Measurements from ENCODE around the gene SPATA21.

SPATA21 gene

DNA sequence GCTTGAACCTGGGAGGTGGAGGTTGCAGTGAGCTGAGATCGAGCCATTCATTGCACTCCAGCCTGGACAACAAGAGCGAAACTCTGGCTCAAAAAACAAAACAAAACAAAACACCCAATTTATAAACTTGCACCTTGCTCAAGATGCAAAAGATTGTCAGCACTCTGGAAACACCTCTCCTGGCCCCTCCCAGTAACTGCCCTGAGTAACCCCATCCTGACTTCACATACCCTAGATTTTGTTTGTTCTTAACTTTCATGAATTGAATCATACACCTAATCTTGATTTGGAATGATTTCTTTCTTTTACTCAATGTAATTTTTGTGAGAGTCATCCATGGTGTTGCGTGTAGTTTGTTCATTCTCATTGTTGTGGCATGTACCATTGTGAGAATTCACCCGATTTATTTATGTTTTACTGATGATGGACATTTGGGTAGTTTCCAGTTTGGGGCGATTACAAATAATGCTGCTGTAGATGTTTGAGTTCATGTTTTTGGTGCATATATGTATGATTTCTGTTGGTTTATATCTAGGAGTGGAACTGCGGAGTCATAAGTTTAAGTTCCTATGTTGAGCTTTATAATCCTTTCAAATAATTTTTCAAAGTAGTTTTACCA is 13.7 kb upstream of the SPATA21 start:
- no peak for DNase-seq

DNA sequence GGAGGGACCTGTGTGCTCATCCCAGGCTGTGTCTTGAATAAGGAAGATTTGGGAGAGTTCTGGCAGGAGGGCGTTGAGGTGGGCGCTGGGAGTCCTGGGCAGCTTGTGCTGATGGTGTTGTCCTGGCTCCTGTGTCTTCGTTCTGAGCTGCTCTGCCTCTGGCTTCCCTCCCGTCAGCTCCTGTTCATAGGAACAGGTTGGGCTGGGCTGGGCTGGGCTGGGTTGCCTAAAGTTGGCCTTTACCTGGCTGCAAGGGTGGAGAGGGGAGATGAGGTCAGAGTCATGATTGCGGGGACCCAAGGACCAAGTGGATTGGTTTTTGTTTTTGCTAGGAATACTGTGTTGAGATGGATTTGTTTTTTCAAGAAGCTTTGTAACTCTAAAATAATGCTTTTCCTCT is 12.4 kb upstream of the SPATA21 start:
- no peak for DNase-seq

DNA sequence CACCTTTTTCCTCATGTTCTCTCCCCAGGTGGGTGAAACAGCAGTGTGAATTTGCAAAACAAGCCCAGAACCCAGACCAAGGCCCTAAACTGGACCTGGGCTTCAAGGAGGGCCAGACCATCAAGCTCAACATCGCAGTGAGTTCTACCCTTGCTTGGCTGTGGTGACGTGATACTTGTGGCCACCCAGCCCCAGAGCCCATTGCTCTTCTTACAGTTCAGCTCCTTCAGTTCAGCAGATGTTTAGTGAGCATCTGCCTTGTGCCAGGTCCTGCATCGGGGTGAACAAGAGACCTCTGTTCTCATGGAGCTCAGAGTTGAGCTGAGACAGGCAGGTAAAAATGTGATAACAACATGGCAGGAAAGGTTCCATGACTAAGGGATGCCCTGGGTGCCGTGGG is 11.8 kb upstream of the SPATA21 start:
- no peak for DNase-seq

DNA sequence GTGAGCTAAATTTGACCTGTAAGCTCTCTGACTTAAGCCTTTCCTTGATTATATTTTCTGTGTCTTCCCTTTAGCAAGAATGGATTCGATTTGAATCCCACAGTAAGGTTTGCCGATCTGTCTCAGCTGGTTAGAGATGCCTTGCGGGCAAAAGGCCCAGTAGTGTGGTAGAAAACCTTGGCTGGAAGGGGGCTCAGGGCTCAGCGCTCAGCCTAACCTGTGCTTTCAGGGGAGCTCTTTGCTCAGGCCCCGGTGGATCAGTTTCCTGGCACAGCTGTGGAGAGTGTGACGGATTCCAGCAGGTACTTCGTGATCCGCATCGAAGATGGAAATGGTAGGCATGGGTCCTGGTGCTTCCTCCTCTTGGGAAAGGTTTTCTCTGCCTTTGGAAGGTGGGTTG is 10.4 kb upstream of the SPATA21 start:
- no peak for DNase-seq

DNA sequence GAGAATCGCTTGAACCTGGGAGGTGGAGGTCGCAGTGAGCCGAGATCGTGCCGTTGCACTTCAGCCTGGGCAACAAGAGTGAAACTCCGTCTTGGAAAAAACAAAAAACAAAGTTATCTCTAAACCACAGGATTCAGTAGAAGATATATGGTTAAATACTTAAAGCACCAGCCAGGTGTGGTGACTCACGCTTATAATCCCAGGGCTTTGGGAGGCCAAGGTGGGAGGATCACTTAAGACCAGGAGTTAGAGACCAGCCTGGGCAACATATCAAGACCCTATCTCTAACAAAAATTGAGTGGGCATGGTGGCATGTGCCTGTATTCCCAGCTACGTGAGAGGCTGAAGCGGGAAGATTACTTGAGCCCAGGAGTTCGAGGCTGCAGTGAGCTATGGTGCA is 8.9 kb upstream of the SPATA21 start:
- DNase-seq: no peak

DNA sequence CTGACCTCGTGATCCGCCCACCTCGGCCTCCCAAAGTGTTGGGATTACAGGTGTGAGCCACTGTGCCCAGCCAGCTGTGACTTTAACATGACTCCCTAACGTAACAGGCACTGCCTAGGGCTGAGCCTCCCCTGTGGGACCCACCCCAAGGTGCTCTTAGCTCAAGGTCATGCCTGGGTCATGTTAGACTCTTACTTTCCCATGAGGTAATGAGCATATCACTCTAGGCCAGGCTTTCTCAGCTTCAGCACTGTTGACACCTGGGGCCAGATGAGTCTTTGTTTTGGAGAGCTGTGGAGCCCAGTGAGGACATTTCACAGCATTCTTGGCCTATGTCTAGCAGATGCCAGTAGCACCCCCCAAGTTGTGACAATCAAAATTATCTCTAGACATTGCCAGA is 7.8 kb upstream of the SPATA21 start:
- no peak for DNase-seq

DNA sequence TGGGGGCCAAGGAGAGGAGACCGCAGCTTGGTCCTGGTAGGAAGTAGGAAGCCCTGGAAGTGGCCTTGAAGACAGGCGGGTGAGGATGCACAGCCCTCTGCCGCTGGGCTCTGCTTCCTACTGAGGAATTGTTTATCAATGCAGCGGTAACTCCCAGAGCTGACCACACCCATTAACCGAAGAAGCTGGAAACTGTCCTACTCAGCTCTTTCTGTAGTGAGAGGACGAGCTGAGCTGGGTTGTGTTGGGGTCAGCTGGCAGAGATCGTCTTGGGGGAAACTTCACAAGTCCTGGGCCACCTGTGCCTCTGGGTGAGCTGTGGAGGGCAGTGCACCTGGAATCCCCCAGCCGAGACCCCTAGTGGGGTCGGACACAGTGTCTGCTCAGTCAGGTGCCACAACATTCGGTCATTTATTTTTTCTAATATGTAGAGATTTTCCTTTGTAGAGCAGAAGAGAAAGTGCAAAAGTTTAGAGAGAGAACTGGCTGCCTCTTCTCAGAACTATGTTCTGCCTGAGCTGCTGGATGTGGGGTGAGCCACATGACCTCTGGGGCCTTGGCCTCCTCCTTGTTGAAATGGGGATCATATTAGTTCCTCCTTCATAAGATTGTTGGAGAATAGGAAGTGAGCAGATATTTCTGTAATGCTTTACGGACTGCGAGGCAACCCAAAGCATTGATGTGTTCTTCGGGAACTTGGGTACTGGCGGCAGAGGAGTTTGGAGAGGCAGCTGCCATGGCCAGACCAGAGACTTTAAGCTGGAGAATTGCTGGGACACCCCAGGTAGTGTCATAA is 6.9 kb upstream of the SPATA21 start:
- no peak for DNase-seq

DNA sequence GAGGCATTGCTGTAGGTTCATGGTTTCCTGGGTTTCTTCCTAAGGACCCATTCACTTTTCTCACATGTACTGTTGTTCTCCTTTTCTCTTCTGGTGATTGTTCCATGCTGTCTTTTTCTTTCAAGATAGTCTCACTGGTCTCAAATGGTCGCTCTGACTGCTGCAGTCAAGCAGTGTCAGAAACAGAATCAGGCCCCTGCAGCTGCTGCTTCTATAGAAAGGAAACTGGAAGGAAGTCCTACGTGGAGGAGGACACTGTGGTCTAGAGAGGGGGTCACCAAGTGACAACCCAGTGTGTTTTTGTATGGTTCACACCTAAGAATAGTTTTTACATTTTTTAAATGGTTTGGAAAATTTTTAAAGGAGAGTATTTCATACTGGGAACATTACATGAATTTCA is 5.7 kb upstream of the SPATA21 start:
- DNase-seq: no peak

DNA sequence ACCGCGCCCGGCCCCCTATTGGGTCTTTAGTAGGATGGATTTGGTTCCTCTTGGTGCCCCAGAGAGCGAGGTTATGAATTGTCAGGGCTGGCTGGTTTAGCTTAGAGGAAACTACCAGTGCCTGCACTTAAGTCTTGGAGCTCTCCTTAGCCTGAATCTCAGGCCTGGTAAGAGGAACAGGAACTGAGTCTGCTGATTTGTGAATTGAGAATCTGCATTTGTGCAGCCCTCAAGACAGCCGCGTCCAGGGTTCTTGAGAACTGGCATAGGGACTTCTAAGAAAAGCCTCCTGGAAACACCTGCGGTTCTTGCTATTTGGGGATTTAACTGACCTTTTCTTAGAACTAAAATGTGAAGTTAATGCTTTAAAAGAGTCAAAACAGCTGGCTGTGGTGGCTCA is 5.0 kb upstream of the SPATA21 start:
- DNase-seq: no peak

DNA sequence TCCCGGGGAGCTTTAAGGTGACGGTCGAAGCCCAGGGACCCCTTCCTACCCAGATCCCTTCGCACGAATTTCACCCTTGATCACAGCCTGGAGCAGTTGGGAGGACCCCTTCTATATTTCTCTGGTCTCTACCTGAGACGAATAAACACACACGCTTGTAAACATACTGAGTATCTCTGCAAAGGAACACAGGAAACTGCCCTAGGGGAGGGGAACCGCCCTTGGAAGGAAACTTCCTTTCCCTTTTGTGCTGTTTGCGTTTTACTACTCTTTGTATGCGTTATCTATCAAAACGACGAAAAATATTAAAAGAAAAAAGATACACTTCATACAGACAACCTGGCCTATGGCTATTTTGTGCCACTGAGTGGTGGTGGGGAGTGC is 4.0 kb upstream of the SPATA21 start:
- DNase-seq: no peak

DNA sequence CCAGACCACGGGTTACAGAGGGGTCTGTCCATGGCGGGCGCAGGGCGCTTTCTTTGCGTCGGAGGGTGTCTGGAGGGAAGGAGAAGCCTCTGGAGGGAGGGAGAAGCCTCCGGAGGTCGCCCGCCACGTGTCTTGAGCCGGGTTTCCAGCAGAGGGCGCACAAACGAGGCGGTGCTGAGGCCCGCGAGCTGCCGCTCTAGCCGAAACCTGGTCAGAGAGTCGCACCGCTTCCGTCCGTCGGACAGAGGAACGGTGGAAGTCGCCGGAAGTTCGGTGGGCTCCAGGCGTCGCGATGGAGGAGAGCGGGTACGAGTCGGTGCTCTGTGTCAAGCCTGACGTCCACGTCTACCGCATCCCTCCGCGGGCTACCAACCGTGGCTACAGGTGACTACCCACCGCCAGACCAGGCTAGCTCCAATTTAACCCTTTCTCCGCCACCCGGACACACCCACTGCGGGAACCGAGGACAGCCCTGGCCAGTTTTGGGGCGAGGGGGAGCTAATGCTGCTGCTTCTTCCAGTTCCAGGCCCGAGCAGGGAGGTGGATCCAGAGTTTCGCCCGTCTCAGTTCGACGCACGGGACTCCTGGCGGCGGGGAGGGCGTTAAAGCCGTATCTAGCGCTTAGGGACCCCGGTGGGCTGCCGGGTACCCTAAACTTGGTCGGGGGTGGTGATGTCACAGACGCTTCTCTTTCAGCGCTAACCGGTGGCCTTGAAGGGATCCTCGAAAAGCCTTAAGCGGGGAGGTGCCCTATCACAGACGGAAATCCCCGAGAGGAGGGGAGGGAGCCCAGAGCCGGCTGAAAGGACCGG is 3.5 kb upstream of the SPATA21 start, which contains the start of gene NECAP2:
TSS of gene NECAP2 (plus strand) at position 255 of the 812 bp plus-strand sequence. CDS start at position 293, 38 bp downstream.
- peak; percentile 46 for DNase-seq

DNA sequence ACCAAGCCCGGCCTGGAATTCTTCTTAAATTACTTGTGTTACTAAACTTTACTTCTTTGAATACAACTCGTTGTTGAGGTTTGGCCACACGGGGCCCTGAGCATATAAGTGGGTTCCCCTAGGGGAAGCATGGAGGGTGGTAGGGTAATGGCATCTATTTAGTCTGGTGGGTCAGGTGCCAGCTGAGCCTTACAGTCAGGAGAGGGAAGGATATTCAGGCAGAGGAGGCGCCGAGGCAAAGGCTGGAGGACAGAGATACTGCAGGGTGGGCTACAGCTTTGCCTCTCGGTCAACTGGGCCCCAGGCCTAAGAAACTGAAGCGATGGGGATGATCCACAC is 2.9 kb upstream of the SPATA21 start:
- no peak for DNase-seq

DNA sequence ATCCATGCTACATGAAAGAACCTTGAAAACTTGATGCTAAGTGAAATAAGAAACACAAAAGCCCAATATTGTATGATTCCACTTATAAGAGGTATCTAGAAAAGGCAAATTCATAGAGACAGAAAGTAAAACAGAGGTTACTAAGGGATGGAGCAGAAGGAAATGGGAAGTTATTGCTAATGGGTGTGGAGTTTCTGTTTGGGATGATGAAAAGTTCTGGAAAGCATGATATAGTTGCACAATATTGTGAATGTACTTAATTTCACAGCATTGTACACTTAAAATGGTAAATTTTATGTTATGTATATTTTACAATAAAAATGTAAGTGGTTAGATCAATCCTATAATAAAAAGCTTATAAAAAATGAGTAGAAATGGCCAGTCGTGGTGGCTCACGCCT is 1.7 kb upstream of the SPATA21 start:
- no peak for DNase-seq

DNA sequence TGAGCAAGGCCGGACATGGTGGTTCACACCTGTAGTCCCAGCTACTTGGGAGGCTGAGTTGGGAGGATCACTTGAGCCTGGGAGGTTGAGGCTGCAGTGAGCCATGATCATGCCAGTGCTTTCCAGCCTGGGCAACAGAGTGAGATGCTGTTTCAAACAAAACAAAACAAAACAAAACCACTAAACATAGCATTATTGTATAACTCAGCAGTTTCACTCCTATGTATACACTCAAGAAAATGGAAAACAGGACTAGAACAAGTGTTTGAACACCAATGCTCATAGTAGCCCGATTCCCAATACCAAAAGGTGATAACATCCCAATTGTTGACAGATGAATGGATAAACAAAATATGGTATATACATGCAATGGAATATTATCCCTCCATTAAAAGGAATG is 1.3 kb upstream of the SPATA21 start:
- DNase-seq: no peak

DNA sequence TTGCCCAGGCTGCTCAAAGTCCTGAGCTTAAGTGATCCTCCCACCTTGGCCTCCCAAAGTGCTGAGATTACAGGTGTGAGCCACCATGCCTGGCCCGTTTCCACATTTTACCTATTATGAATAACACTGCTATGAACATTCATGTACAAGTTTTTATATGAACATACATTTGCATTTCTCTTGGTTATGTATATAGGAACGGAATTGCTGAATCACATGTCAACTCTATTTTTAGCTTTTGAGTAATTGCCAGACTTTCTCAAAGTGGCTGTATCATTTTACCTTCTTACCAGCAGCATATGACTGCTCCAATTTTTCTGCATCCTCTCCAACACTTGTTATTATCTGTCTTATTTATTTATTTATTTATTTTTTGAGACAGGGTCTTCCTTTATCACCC is 2.7 kb downstream of the SPATA21 start:
- no peak for DNase-seq

DNA sequence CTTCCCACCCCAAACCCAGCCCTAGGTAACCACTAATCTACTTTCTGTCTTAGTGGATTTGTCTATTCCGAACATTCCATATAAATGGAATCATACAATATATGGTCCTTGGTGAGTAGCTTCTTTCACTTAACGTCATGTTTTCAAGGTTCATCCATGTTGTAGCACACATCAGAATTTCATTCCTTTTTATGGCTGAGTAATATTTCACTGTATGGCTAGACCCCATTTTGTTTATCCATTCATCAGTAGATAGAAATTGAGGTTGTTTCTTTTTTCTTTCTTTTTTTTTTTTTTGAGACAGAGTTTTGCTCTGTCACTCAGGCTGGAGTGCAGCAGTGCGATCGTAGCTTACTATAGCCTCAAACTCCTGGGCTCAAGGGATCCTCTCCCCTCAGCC is 3.2 kb downstream of the SPATA21 start:
- DNase-seq: no peak

DNA sequence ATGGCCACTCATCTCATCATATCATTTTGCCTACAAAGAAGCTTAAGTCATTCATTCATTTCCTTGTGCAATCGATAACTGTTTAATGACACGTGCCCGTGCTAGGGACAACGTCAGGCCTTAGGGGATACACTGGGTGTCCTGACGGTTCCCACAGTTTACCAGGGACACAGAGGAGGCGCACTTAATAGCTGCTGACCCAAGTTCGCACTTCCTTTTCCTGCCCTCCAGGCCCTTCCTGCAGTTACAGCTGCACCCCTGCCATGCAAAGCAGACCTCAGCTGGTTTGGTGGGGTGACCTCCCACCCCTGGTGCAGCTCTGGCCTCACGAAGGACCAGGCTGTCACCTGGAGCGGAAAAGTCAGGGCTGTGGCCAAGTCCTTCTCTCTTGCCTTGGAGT is 4.2 kb downstream of the SPATA21 start:
- no peak for DNase-seq

DNA sequence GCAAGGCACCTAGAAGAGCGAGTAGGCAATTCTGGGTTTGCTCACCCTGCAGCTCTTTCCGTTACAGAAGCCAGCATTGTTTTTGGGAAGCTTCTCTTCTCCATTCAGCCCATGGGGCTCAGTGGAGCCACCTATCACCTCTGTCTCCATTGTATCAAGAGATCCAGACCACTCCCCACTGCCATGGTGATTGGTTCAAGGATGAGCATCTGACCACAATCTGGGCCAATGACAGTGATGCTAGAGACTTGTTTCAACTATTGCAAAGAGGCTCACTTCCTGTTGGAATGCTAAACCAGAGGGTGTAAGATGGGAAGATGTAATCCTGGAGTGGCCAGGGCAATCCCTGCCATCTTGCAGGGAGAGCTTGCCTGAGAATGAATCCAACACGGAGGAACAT is 6.6 kb downstream of the SPATA21 start:
- DNase-seq: no peak

DNA sequence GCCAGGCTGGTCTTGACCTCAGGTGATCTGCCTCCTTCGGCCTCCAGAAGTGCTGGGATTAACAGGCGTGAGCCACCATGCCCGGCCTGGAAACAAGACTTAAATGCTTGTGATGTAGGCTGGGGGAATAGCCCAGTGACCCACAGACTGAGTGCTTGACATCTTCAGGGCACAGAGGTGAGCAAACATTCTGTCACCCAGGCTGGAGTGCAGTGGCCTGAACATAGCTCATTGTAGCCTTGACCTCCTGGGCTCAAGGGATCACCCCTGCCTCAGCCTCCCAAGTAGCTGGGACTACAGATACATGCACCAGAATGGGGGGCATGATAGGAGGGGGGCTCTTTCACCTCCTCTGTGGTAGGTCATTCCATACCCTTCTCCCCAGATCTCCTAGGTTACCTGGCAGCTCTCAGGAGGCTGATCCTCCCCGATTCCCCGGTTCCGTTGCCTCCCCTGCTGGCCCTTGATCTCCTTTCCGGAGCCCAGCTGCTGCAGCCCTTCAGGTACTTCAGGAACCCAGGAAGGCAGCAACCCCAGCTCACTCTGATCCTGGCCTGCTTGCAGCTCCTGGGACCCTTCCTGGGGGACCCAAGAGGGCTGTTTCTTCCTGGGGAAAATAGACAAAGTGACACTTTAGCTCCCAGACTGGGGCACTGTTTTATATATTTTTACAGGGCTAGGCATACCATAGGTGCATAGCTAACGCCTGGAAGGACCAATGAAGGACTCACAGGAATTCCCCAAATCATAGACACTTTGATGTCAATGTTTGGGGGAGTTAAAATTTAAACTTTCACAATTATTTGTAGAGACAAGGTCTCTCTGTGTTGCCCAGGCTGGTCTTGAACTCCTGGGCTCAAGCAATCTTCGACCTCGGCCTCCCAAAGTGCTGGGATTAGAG is 11.8 kb downstream of the SPATA21 start:
- DNase-seq: no peak

DNA sequence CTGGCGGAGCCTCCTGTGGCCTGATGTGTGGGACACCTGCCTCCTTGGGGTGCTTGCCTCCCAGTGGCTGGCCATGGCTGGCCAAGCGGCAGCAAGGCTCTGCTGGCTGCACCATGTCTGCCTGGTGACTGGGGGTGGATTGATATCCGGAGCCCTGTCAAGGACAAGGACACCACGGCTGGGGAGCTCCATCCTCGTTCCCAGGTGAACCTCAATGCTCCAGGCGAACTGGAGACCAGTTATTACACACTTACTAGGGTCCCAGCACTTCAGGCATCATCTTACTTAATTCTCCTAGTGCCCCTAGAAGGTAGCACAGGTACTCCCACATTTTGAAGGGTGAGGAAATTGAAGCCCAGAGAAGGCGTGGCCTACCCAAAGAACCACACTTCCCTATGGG is 15.2 kb downstream of the SPATA21 start:
- no peak for DNase-seq

DNA sequence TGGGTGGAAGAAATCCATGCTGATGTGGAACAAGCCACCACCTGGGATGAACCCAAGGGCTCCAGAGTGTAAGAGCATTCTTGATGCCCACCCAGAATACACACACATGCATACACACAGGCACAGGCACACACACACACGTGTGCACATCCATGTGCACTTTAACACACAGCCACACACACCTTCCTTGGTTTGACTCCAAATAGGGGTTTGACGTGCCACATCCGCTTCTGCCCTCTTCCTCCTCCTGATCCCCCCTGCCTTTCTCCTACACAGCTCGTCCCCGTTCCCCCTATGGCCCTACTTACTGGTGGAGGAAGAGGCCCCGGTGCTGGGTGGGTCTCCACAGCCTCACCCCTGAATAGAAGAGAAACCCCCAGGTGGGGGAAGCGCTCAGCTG is 16.0 kb downstream of the SPATA21 start:
- no peak for DNase-seq

DNA sequence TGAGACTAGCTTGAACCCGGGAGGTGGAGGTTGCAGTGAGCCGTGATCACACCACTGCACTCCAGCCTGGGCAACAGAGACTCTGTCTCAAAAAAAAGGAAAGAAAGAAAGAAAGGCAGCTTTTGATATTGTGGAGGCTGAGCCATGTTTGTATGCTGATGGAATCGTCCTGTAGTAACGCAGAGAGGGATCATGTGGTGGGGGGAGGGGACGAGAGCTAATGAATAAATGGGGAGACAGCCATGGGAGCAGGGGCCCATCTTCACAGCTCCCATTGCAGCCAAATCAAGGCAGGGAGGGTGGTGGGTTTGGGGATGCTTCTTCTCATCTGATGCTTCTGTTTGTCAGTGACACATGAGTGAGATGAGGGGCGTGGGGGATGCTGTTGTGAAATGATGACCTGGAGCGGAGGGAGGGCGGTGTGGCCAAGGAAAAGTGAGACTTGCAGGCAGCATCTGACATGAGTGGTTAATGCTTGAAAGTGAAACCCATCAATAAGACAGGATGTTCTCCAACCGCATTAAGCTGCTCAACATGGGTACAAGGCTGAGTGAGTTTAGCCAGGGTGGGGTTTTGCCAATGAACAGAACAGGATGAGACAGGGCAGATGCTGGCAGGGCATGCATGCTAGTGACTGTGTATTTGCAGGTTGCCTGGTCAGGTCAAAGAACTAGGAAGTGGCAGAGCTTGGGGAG is 16.7 kb downstream of the SPATA21 start:
- no peak for DNase-seq
